HG03095 (cell line): ENCODE measurements around the gene GPN2.

Experiments used
- ATAC-seq: cut with Tn5 transposase; IDR thresholded peaks from one replicate; pipeline ENCODE4 v1.9.1; 2021; ENCODE audit warnings: moderate library complexity; ENCODE audit not compliant: unreplicated experiment

The GPN2 gene

DNA sequence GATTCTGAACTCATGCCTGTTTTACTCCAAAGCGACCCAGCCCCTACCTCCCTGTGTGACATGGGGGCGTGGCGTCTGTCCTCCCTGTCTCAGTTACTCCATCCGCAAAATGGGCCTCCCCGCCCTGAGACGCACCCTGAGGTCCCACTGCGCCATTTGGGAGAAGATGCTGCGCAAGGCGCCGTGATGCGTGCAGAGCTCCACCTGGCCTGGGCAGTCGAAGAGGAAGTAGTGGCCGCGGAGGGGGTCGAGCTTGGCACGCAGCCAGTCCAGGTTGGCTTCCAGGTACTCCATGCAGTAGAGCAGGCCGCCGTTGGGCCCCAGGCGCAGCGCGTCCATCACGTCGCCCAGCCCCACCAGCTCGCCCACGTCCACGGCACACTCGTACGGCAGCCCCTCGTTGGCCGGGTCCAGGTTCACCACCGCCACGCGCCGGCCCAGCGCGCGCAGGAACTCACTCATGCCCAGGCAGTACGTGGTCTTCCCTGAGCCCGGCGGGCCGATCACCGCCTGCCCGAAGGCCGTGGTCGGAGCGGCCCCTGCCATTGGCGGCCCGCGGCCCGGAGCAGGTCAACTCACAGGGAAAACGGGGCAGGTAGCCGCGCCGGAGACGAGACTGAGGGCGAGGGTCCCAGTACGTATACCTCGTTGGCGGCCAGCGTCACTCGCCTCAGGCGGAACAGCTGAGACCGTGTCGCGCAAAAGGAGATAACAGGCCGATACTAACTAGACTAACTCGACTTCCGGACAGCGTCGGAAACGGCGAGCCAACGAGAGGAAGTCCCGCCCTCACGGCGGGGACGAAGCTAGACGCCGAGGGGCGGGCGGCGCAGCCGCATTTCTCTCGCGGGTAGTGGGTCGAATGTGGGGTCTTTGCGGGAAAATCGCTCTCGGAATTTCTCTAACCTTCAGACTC lies at the start of gene GPN2:
Gene GPN2 (minus strand): TSS at position 733 of the 916 bp plus-strand sequence. CDS start 187 bp downstream, at position 546.
- ATAC-seq, result peak; percentile 72

DNA sequence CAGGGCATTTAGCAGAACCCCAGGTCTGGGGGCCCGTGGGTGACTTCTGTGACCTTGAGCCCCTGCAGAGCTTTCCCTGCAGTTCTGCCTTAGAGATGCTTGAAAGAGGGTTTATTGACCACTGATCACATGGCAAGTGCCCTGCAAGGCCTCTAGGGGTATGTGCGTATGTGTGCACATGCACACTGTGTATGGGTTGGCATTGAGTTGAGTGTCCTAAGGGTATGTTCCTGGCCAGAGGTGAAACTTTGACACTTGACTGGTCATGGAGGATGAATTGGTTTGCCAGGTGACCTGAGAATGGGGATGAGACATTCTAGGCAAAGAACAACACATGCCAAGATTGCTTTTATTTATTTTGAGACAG lies 48.6 kb upstream of the GPN2 start:
- ATAC-seq, result no peak

DNA sequence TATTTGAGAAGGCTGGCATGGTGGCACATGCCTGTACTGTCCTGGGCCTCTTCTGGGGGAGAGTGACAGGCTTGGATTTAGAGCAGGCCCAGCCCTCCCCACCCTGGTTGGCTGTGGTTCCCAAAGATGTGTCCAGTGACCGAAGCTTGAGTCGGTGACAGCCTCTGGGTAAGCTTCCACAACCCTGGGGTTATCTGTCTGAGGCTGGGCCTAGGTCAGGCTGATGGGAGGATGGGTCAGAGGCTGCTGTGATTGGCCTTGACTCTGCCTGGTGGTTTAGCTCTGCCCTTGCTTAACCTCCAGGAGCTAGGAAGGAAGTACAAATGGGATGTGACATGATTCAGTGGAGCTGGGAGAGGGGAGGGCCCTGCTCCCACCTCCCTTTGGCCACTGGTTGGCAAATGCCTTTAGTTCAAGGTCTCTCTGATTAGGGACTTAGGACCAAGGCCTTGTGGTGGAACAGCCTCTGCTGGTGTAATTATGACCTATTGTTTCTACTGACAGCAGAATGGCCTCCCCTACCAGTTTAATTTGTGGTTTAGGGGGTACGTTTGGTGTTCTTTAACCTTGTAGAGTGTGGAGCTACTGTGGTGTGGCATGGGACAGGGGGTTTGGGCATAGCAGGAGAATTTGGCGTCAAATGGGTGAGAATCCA lies 48.0 kb upstream of the GPN2 start:
- no peak for ATAC-seq

DNA sequence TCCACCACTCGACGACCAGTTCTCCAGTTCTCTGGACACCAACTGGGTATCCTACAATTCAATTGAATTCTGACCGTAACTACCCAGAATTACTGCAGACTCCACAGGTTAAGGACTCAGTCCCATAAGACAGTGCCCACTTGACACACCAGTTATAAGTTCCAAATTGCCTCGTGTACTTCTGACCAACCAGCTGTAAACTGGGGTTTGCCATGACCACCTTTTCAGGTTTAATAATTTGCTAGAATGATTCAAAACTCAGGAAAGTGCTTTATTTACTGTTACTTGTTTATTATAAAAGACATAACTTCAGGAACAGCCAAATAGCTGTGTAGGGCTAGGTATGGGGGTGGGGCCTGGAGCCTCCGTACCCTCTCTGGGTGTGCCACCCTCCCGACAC lies 46.7 kb upstream of the GPN2 start:
- no peak for ATAC-seq

DNA sequence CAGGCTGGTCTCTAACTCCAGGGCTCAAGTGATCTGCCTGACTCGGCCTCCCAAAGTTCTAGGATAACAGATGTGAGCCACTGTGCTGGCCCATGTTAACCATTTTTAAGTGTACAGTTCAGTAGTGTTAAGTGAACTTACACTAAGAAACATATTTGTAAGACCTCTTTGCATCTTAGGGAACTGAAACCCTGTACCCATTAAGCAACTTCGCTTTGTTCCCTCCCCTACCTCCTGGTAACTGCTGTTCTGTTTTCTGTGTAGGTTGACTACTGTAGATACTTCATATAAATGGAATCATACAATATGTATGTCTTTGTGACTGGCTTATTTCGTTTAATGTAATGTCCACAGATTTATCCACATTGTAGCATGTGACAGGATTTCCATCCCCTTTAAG lies 42.4 kb upstream of the GPN2 start:
- ATAC-seq, result no peak

DNA sequence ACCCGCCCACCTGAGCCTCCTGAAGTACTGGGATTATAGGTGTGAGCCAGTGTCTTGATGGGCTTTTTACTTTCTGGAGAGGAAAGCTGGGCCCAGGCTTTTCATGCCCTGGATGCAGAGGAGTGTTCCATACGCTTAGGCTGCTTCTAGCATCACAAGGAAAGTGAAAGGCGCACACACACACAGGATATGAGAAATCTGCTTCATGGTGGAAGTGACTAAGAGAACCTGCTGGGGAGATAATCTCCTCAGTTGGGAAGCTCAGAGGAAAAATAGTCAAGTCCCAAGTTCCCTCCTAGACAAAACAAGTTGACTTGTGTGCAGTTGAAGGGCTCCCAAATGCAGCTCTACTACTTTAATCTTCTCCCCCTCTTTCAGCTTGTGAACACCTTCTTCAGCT lies 33.6 kb upstream of the GPN2 start:
- no peak for ATAC-seq

DNA sequence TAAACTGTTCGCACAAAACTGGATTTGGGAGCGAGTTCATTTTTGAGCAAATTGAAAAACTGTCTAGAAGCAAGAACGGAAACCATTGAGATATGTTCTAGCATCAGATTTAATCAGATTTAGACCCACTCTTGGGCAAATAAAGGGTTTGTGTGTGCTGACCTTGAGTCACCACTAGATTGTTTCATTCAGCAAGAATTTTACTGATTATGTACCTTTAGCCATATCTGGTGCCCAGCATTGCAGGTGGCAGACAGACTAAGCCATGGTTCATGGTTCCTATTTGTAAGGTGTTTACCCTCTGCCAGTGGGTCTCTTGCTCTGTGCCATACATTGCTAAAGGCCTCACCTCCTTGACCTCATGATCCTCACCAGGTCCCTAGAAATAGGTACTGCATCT lies 32.8 kb upstream of the GPN2 start:
- ATAC-seq, result no peak

DNA sequence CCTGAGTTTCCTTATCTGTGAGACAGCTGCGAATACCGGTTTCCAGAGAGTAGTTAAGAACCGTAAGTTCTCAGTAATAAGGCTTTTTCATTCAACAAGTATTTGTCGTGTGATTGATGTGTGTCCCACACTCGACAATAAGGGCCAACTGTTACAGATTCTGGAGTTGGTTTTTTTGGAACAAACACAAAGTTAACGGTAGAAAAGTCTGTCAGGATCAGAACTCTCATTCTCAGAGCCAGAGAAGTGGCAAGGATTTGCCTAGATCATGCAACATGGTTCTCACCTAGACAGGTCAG lies 32.3 kb upstream of the GPN2 start:
- no peak for ATAC-seq

DNA sequence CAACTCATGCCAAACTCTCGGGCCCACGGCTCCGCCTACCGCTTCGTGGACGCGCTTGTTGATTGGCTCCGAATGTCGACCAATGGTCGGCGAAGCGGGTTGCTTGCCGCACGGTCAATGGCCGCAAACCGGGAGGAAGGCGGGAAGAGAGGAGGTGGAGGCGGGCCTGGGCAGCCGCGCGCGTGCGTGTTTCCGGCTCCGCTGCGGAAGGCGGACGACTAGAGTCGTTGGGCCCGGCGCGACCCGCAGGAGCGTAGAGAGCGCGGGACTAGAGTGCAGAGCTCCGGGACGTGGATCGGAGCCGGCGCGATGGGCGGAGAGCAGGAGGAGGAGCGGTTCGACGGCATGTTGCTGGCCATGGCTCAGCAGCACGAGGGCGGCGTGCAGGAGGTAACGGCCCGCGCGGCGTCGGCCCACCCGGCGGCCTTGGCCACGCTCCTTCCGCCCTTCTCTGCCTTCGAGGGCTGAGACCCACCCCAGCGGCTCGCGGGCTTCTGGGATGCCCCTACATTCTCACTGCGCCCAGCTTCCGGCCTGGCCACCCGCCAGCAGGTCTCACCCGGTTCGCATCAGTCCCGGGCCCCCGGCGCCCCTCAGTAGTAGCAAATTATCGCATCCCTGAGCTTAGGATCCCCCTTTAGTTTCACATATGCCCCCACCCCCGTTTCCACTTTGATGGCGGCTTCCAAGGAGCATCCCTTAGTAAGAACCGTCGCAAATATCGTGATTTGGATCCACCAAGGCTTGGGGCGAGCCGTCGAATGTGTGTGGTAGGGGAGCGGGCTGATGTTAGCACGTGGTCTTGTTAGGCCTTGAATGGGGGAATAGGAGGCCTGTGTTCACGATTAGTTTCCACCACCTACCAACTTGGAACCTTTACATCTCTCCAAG lies 31.7 kb upstream of the GPN2 start, which contains the start of gene NUDC:
Gene NUDC (plus strand): TSS at position 204 of the 891 bp plus-strand sequence. CDS start 106 bp downstream, at position 310.
- peak; percentile 93 for ATAC-seq

DNA sequence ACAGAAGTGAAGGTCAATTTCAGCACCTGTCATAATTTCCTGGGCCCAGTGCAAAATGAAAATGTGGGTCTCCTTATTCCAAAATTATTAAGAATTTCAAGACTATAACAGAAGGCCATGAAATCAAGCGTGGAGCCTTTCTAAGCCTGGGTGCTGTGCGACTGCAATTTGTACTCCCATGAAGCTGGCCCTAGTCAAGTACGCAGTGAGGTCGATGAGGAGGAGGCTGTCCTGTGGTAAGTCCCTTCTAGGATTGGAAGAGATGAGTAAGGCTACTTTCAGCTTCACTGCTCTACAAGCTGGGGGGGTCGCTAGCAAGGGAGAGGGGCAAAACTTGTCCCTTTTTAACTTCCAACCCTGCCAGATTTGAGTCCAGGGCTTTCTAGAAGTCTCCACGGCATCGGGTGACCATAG lies 31.1 kb upstream of the GPN2 start:
- peak; percentile 16 for ATAC-seq

DNA sequence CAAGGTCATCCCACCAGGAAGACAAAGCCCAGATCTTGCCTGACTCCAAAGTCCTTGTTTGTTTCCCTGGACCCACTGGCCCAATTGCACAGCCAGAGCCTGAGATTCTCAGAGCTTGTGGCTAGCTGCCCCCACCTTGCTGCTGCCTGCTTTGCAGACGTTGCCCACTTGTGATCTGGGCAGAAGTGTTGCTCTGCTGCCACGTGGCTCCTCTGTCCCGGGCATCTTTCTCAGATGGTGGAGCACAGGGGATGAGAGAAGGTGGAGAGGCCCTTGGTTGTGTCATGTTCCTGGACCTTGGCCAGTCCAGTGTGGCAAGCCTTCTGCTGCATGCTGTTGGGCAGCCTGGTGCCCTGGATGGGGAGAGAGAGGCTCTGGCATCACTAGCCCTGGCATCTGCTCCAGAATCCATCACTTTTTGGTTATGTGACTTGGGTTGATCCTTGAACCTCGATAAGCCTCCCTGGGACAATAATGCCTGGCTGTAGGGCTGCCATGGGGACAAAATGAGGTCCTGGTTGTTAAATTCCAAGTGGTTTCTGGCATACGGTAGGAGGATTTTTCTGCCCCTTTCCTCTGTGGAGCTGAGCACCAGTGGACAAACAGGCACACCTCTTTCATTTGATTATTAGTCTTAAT lies 25.2 kb upstream of the GPN2 start:
- ATAC-seq, result no peak

DNA sequence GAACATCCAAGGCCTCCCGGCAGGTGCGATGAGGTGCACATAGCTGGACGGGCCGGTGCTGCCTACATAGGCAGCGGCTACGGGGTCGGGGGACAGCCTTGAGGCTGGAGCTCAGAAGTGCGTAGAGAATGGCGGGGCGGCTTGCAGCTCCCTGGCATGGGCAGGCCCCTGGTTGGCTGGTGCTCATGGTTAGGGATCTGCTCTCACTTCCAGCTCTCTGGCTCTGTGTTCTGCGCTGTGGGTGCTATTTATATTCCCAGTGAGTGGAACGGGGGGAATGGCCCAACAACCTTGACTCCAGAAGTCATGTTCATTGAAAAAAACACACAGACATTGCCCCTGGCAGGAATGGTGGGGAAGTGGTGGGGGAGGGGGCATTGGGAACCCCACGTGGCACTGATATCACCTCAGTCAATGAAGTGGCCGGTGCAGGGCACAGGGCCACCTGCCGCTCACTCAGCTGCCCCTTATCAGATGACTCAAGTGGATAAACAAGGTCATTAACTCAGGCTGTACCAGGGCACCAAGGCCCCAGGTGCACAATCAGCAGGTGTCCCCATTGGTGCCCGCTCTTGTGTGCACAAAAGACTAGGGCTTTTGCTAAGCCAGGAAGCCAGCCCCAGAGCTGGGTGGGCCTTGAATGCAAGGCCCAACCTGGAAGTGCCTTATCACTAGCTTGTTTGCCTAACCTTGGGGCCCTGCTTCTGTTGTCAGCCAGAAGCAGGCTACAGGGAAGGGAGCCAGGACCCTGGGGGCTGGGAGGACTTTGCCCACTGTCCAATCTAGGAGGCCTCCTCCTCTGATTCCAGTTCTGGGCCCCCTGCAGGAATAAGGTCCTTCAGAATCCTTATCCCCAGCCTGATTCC lies 23.9 kb upstream of the GPN2 start, which contains the start of gene NR0B2:
Gene NR0B2 (minus strand): TSS at position 222 of the 866 bp plus-strand sequence. CDS start 35 bp downstream, at position 187.
- ATAC-seq, result no peak

DNA sequence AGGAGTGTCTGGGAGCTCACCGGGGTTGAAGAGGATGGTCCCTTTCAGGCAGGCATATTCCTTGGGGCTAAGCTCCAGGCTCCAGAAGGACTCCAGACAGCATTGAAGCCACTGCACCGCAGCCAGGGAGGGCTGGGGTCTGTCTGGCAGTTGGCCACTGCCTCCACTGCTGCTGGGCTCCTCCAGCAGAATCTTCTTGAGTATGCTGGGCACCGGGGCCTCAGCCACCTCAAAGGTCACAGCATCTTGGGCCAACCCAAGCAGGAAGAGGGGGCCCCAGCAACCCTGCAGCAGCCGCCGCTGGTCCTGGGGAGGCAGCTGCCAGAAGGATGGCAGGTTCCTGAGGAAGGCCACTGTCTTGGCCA lies 23.3 kb upstream of the GPN2 start:
- no peak for ATAC-seq

DNA sequence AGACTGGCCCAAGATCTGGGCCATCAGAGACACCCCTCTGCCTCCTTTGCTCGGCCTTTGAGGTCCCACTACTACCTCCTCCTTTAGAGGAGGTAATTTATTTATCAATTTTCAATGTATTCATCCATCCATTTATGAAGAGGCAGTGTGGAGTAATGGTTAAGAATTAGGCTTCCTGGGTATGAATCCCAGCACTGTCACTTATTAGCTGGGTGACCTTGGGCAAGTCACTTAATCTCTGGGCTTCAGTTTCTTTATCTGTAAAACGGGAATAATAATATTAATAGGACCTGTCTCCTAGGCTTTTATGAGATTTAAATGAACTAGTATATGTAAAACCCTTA lies 22.0 kb upstream of the GPN2 start:
- no peak for ATAC-seq

DNA sequence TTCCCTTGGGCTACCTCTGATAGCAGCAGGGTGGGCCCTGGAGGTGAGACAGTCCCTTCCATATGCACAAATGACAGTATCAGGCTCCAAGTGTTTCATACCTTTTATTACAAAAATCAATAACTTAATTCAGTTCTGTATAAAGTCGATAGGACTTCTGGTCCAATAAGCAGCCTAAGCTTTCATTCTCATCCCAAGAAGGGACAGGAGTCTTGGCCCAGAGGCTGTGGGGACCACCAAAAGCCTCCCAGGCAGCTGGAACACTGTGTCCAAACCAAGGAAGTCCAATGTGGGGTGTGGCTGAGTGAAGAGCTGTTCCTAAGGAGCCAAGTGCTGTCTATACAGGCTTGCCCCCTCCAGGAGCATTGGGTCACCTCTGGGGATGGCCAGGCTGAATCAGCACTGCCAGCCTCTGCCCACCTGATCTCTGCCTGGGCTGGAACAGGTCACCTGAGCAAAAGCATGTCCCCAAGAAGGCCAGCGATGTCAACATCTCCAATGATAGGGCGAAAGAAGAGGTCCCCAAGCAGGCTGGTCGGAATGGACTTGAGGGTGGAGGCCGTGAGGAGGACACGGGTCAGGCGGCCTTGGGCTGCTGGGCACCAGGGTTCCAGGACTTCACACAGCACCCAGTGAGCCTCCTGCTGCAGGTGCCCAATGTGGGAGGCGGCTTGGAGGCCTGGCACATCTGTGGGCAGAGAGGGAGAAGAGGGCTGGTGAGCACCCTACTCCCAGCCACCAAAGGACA lies 21.5 kb upstream of the GPN2 start:
- ATAC-seq, result no peak

DNA sequence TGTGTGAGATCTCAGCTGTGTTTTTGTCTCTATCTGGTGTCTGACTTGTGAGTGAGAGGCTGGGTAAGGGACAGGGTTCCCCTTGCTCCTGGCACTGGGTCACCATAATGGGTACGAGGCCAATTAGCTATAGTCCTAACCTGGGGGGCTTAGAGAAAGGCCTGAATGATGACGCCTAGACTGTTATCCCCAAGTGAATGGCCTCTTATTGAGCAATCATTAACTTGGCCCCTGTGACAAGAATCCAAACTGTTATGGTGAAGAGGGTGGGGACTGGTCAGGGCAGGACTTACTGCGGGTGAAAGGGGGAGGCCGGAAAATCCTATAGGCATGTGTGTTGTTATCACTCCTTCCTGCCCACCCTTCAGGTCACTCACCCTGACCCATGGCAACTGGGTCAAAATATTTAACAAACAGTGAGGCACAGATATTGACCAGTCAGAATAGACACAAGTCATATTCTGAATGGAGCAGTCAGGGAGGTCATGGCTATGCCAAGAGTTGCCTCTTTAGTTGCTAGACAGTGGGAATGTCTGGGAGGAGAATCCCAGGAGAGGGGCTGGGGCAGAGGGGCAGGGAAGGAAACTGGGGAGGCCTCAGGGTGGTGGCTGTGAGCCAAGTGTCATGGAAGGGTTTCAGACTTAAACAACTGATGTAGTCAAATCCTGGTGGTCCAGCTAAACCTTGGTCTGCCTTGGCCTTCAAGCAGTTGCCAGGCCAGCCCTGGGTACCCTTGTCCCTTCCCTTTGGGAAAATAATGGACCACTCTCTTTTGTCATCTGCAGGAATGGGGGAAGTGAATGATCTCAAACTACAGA lies 20.5 kb upstream of the GPN2 start:
- ATAC-seq, result no peak

DNA sequence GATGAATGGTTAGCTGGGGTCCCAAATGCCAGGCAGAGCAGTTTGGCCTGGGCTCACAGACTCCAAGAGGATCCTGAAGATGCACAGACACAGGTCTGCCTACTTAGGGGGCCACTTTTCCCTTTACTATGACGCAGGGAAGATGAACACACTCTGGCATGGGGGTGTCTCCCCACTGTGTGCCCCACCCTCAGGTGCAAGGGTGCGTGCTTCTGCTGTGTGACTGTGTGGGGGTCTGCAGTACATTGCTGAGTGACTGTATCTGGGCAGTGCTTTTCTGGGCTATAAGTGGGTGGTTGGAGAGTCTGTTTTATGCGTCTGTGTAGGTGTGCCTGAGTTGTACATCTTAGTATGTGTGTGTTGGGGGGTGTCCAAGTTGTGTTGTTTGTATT lies 19.9 kb upstream of the GPN2 start:
- ATAC-seq, result no peak

DNA sequence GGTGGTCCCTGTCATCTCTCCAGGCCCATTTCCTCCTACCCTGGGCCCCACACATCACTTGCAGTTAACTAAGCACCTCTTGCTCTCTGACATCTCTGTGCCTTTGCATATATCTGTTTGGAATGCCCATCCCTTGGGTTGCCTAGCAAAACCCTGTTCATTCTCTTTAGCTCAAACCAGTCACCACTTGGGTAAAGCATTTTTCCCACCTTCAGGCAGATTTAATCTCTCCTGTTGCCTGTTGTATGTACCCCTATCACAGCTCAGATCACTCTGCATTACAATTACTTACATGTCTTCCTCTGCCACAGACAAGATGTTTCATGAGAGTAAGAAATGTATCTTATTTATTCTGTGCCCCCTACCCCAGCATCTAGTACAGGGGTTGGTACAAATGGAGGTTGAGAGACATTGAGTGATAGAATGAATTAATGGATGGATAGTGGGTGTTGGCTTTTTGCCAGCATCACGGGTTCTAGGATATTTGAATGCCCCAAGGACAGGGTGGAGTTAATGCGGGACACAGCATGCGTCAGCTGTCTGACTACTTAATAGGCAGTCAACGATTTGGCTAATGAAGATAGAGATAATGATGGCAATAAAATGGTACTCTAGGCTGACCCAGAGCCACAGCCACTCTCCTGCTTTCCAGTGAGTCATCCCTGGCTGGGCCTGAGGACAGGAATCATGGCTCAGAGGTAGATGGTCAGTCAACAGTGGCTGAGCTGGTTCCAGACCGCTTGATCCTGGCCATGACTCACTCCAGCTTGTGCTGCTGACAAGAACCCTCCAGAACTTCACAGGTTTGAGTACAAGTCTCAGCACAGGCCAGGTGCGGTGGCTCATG lies 17.2 kb upstream of the GPN2 start:
- ATAC-seq, result no peak
